OCI-LY3 (cell line): ENCODE data around the gene PPP1R7.

Source experiments
- CTCF ChIP-seq: fragments of 200-600, 300-600 bp; sonication (generic); IDR thresholded peaks from 2 replicates; pipeline ENCODE4 v1.5.1; 2014; ENCODE audit warnings: antibody characterized with exemption, low read length, low read depth
- EZH2phosphoT487 ChIP-seq: fragments of 200-600 bp; shearing (Covaris generic); IDR thresholded peaks from 2 replicates; pipeline ENCODE4 v1.6.1; 2018; ENCODE audit warnings: antibody characterized with exemption, mixed run types, low read depth

GRCh38 chr2:241207151-241207550 is 56.9 kb downstream of the PPP1R7 start:
- no peak for TF ChIP-seq CTCF
- TF ChIP-seq EZH2phosphoT487: no peak
